GM19372 (cell line): ENCODE measurements around the gene ACSM4.
"Not testable (repeated sequence)": the region's sequence is repeated elsewhere in the genome, so short reads cannot be mapped to it uniquely, and the experiment has no call there.

Source experiments
- ATAC-seq: cut with Tn5 transposase; IDR thresholded peaks from one replicate; pipeline ENCODE4 v1.9.1; 2021; ENCODE audit warnings: mild to moderate bottlenecking, low read depth, moderate library complexity; ENCODE audit not compliant: unreplicated experiment

Gene ACSM4

DNA sequence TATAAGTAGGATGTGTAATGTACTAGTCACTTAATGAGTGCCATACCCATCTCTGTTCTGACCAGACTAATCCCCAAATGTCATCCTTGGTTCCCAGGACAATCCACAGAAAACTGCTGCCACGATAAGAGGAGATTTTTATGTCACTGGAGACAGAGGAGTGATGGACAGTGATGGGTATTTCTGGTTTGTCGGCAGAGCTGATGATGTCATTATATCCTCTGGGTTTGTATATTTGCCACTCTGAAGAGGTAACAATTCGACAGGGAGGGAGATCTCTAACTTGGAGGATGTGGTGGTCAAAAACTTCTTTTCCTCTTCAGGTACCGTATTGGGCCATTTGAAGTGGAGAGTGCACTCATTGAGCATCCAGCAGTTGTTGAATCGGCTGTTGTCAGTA, 20.3 kb downstream of the ACSM4 start:
- ATAC-seq: no peak

- ATAC-seq: no peak
Measured at GRCh38 chr12:7327918-7328317, 24.0 kb downstream of the ACSM4 start.

GRCh38 chr12:7337790-7338189, 33.9 kb downstream of the ACSM4 start:
- not testable (repeated sequence) for ATAC-seq

DNA sequence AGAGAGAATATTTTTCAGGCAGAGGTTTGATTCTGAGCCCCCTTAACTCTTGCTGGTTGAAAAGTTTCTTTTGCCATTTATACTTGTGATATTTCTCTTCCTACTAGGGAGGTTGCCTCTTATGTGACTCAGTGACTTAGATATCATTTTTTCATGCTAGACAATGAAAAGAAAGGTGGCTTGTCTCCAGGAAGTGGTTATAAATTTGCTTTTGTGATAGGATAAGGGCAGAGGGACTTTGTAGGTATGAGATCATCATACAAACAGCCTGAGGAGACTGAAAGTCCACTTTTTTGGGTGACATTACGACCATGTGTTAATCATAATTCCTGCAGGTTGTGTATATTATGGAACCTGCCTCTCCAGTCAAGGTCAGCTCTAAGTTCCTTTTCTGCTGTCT, 35.8 kb downstream of the ACSM4 start:
- ATAC-seq: no peak

DNA sequence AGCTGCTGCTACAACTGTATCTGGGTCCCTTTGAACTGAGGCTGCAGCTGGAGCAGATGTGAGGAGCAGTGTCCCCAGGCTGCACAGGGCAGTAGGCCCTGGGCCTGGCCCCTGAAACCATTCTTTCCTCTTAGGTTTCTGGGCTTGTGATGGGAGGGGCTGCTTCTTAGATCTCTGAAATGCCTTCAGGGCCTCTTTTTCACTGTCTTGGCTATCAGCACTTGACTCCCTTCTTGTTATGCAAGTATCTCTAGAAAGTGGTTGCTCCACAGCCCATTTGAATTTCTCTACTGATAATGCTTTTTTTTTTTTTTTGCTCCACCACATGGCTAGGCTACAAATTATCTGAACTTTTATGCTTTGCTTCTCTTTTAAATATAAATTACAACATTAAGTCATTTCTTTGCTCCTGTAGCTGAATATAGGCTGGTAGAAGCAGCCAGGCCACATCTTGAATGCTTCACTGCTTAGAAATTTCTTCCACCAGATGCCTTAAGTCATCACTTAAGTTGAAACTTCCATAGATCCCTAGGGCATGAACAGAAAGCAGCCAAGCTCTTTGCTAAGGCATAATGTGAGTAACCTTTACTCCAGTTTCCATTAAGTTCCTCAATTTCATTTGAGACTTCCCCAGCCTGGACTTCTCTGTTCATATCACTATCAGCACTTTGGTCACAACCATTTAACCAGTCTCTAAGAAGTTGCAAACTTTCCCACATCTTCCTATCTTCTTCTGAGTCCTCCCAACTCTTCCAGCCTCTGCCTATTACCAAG, 41.1 kb downstream of the ACSM4 start:
- ATAC-seq: no peak

DNA sequence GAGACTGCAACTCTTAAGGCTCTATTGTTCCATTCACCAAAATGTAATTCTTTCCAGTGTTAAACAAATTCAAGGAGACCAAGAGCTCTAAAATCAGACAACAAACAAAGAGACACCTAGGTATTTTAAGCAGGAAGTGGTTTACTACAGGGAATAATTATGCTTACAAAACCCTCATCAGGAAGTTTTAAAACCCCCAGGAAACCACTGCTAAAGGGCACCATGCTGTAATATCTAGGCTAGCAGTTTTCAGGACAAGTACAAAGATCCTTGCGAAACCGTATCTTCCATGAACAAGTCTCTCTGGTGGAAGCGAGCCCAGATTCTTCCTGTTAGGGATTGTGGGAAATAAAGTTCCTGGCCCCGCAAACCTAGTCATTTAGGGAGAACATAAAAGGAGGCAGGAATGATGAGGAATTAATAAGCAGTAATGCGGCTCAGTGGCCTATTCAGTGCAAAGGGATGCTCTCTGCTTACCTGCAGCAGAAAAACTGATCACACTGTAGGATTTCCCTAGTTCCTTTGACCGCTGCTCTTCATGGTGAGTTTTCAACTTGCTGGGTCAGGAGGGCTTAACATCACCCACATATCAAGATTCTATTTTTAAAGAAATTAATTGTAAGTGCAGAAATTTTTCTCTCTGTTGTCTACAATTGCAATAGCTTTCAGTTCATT, 42.8 kb downstream of the ACSM4 start:
- no peak for ATAC-seq

GRCh38 chr12:7349418-7349817, 45.5 kb downstream of the ACSM4 start:
- no peak for ATAC-seq

DNA sequence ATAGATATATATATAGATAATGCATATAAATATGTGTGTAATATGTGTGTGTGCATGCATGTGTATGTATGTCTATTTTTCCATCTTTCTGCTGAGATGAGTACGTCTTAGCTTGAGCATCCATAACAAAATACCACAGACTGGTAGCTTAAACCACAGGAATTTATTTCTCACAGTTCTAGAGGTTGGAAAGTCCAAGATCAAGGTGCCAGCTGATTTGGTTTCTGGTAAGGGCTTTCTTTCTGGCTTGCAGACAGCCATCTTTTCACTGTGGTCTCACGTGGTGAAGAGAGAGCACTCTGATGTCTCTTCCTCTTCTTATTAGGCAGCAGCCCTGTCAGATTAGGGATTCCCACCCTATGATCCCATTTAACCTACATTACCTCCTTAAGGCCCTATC, 47.3 kb downstream of the ACSM4 start:
- ATAC-seq: no peak

DNA sequence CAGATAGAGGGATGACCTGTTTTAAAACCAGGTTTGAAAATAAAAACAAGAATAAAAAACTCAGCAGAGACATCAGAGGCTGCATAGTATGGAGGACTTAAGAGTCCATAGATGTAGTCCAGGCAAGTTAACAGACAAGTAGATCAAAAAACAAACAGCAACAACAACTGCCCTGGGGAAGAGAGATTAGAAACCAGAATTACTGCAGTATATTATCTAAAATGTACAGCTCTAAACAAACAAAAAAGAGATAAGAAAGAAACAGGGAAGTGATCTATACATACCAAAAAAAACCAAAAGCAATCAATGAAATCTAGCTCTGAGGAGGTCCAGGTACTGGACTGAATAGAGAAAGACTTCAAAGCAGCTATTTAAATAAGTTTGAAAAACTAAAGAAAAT, 48.8 kb downstream of the ACSM4 start:
- ATAC-seq: no peak

DNA sequence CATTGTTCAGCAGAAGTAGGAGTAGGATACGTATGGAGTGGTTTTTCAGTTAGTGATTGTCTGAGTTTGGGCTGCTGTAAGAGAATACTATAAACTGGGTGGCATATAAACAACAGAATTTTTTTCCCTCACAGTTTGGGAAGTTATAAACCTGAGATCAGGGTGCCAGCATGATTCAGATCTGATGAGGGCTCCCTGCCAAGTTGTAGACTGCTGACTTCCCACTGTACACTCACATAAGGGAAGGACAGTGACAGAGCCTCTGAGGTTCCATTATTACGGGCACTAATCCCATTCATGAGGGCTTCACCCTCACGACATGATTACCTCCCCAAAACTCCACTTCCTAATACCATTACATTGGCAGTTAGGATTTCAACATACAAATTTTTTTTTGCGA, 50.7 kb downstream of the ACSM4 start:
- no peak for ATAC-seq

GRCh38 chr12:7361265-7361664, 57.4 kb downstream of the ACSM4 start:
- ATAC-seq: no peak

DNA sequence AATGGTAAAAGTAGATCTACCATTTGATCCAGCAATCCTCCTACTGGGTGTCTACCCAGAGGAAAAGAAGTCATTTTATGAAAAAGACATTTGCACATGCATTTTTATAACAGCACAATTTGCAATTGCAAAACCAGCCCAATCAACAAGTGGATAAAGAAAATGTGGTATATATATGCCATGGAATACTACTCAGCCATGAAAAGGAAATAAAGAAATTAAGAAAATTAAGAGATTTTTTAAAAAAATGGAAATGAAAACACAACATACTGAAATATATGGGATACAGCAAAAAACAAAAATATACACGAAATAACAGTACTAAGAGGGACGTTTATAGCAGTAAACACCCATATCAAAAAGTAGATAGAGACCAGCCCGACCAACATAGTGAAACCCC, 58.9 kb downstream of the ACSM4 start:
- ATAC-seq: no peak

DNA sequence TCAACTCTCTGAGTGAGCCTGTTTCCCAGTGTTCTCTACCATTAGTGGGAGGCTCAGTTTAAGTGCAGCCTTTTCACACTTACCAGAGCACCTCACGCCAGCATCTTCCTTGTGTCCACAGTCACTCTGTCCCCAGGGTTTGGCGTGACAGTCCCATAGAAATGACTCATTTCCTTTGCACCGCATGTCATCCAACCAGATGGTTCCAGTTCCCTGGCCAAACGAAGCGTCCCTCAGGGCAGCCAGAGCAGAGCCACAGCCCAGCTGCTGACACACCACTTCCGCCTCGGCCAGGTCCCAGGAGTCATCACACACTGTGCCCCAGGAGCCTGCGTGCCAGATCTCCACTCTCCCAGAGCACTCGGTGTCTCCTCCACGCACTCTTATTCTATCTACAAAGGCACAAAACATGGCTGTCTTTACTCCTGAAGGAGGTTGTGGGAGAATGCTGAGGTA, 65.4 kb downstream of the ACSM4 start:
- ATAC-seq: peak; percentile 79

GRCh38 chr12:7373226-7373625, 69.4 kb downstream of the ACSM4 start:
- no peak for ATAC-seq

- ATAC-seq: no peak
Measured at GRCh38 chr12:7374423-7375144, 70.7 kb downstream of the ACSM4 start.

GRCh38 chr12:7375145-7375543, 71.3 kb downstream of the ACSM4 start:
- ATAC-seq: no peak

DNA sequence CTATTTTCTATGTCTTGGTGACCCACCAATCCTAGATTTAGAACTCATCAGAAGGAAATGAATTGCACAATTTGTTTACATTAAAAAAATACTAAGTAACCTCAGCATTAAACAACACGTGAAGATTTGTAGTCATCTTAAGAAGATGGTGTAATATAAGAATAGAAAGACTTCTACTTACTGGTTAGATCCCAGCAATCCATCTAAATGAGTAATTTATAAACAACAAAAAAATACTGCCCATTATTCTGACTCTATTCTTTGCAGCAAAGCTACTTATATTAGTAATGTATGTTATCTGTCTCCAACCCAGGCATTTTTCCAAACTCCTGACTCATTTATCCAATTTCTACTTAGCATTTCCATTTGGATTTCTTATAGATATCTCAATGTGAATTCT, 72.3 kb downstream of the ACSM4 start:
- no peak for ATAC-seq
